MM.1S (cell line): ENCODE data around the gene CLCA2.

Experiments used
- DNase-seq: peaks from one replicate; pipeline ENCODE4 v3.0.0-alpha.2; 2015
- H2AFZ ChIP-seq: fragments of 300-600 bp; sonication (generic); 2 replicates; pipeline ENCODE4 v1.6.0; 2016; ENCODE audit warnings: antibody characterized with exemption, low read length
- H3F3A ChIP-seq: fragments of 300-600 bp; sonication (generic); 2 replicates; pipeline ENCODE4 v1.6.1; 2016; ENCODE audit warnings: mild to moderate bottlenecking, antibody characterized with exemption, low read length, moderate library complexity, mixed read lengths; ENCODE audit not compliant: insufficient read depth
- H3K27ac ChIP-seq: fragments of 300-600 bp; sonication (generic); 2 replicates; pipeline ENCODE4 v1.5.1; 2016; ENCODE audit warnings: mild to moderate bottlenecking, low read length
- H3K27me3 ChIP-seq: fragments of 300-600 bp; sonication (generic); replicated peaks from 2 replicates; pipeline ENCODE4 v1.6.0; 2016; ENCODE audit warnings: low read length; ENCODE audit not compliant: insufficient read depth
- H3K36me3 ChIP-seq: fragments of 300-600 bp; sonication (generic); replicated peaks from 2 replicates; pipeline ENCODE4 v1.6.1; 2016; ENCODE audit warnings: mild to moderate bottlenecking, low read length, mixed read lengths; ENCODE audit not compliant: insufficient read depth
- H3K4me1 ChIP-seq: fragments of 300-600 bp; sonication (generic); 2 replicates; pipeline ENCODE4 v1.6.1; 2016; ENCODE audit warnings: low read length, mixed read lengths
- H3K4me2 ChIP-seq: fragments of 300-600 bp; sonication (generic); 2 replicates; pipeline ENCODE4 v1.6.0; 2016; ENCODE audit warnings: low read depth, low read length
- H3K4me3 ChIP-seq: fragments of 300-600 bp; sonication (generic); 2 replicates; pipeline ENCODE4 v1.5.1; 2016; ENCODE audit warnings: low read length, mixed read lengths
- H3K79me2 ChIP-seq: fragments of 300-600 bp; sonication (generic); 2 replicates; pipeline ENCODE4 v1.6.1; 2016; ENCODE audit warnings: mixed run types, low read length, mixed read lengths
- H3K9ac ChIP-seq: fragments of 300-600 bp; sonication (generic); 2 replicates; pipeline ENCODE4 v1.6.1; 2016; ENCODE audit warnings: low read length, mixed read lengths
- H3K9me2 ChIP-seq: fragments of 300-600 bp; sonication (generic); replicated peaks from 2 replicates; pipeline ENCODE4 v1.6.1; 2016; ENCODE audit warnings: mild to moderate bottlenecking, low read length, mixed read lengths; ENCODE audit not compliant: insufficient read depth
- H3K9me3 ChIP-seq: fragments of 300-600 bp; sonication (generic); replicated peaks from 2 replicates; pipeline ENCODE4 v1.6.1; 2016; ENCODE audit warnings: mild to moderate bottlenecking, low read length, mixed read lengths; ENCODE audit not compliant: insufficient read depth
- H4K20me1 ChIP-seq: fragments of 300-600 bp; sonication (generic); 2 replicates; pipeline ENCODE4 v1.6.1; 2016; ENCODE audit warnings: mild to moderate bottlenecking, low read length, moderate library complexity, mixed read lengths; ENCODE audit not compliant: insufficient read depth
- EZH2 ChIP-seq: fragments of 300-600 bp; sonication (generic); optimal IDR thresholded peaks from 2 replicates; pipeline ENCODE3; 2017; ENCODE audit warnings: low read depth, mild to moderate bottlenecking, antibody characterized with exemption, low read length, mixed read lengths
- EZH2phosphoT487 ChIP-seq: fragments of 300-600 bp; sonication (generic); IDR thresholded peaks from 2 replicates; pipeline ENCODE4 v1.6.1; 2018; ENCODE audit warnings: antibody characterized with exemption, low read length
- TF ChIP-seq, protein P1 (sequence below): fragments of 300-600 bp; sonication (generic); IDR thresholded peaks from 2 replicates; pipeline ENCODE4 v1.5.1; 2016; ENCODE audit warnings: antibody characterized with exemption, low read length, mixed read lengths

CLCA2 gene

DNA sequence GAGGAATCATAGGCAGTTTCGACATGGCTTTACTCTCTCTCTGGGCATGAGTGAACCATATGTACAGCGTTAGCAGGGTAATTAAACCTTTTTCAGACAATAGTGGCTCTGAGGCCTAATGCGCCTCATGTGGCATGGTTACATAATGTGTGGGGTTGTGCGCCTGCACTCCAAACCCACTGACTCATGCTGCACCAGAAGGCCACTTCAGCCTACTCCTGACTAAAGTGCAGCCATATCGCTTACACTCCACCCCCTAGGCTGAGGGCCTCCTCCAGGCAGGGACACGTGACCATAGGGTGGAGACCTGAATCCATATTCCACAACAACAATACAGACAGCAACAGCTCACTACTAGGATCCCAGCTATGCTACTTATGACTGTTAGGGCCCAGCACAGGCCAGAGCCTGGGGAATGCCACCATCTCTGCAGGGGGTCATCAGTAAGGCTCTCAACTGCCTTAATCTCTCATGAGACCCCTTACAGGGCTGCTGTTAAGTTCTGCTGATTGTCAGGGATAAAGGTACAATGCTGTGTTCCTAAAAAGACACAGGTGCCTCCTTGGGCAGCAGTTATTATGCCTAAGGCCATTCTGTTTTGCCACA lies 14.5 kb upstream of the CLCA2 start:
- Histone ChIP-seq H3K27me3 (no peaks in the 10 kb centered on the region), H3K4me2 (no peak overlapping the region), H3K27ac (no peak overlapping the region), H3K9me2 (no peaks in the 10 kb centered on the region), H3K79me2 (no peaks in the 10 kb centered on the region), H4K20me1 (no peaks in the 10 kb centered on the region), H3K36me3 (no peaks in the 10 kb centered on the region), H3K9ac (no peak overlapping the region), H2AFZ (no peak overlapping the region), H3K4me1 (no peaks in the 10 kb centered on the region), H3K4me3 (no peak overlapping the region), H3F3A (no peaks in the 10 kb centered on the region), H3K9me3 (no peaks in the 10 kb centered on the region)
- DNase-seq, result no peak
- TF ChIP-seq, protein P1, sequence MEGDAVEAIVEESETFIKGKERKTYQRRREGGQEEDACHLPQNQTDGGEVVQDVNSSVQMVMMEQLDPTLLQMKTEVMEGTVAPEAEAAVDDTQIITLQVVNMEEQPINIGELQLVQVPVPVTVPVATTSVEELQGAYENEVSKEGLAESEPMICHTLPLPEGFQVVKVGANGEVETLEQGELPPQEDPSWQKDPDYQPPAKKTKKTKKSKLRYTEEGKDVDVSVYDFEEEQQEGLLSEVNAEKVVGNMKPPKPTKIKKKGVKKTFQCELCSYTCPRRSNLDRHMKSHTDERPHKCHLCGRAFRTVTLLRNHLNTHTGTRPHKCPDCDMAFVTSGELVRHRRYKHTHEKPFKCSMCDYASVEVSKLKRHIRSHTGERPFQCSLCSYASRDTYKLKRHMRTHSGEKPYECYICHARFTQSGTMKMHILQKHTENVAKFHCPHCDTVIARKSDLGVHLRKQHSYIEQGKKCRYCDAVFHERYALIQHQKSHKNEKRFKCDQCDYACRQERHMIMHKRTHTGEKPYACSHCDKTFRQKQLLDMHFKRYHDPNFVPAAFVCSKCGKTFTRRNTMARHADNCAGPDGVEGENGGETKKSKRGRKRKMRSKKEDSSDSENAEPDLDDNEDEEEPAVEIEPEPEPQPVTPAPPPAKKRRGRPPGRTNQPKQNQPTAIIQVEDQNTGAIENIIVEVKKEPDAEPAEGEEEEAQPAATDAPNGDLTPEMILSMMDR, result no peak
- TF ChIP-seq EZH2phosphoT487 (no peak), EZH2 (no peak)

DNA sequence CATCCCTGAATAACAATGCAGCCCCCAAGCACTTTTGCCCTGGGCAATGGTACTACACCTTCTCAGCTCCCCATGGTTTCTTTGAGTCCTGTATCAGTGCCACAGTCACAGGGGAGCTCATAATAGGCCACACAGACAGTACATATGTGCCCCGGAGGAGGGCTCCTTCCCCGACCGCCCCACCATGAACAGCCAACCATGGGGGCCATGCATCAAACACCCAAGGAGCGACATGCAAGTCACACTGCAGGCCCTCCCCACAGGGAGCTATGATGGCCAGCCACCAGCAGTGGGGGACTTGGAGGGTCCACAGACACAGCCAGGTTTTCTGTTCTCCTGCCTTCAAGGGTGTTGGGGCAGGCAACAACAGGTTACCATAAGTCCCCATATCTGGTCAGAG lies 13.1 kb upstream of the CLCA2 start:
- Histone ChIP-seq H3F3A (no peaks in the 10 kb centered on the region), H3K9me3 (no peaks in the 10 kb centered on the region), H3K9ac (no peak overlapping the region), H3K36me3 (no peaks in the 10 kb centered on the region), H3K79me2 (no peaks in the 10 kb centered on the region), H3K4me1 (no peaks in the 10 kb centered on the region), H3K4me2 (no peak overlapping the region), H3K27ac (no peak overlapping the region), H2AFZ (no peak overlapping the region), H4K20me1 (no peaks in the 10 kb centered on the region), H3K27me3 (no peaks in the 10 kb centered on the region), H3K4me3 (no peak overlapping the region), H3K9me2 (no peaks in the 10 kb centered on the region)
- TF ChIP-seq EZH2 (no peak), EZH2phosphoT487 (no peak)
- TF ChIP-seq, protein P1, result no peak
- DNase-seq, result no peak

DNA sequence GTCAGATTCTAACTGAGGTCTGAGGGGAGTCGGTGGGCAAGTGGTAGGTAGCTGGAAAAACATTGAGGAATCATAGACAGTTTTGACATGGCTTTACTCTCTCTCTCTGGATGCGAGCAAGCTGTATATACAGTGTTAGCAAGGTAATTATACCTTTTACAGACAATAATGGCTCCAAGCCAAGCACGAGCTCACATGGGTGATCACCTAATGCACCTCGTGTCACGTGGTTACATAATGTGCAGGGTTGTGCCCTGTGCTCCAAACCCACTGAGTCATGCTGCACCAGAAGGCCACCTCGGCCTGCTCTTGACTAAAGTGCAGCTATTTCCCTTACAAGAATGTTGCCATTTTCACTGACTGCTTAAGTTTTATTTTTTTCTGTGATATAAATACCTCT lies 7.6 kb upstream of the CLCA2 start:
- no peaks in the 10 kb centered on the region for H3K9me2 ChIP-seq

More for the DNA sequence above, 7.6 kb upstream of the CLCA2 start:
- no peaks in the 10 kb centered on the region for H3F3A ChIP-seq
- H4K20me1 ChIP-seq, result no peaks in the 10 kb centered on the region
- no peak for DNase-seq
- no peak overlapping the region for H2AFZ ChIP-seq
- no peaks in the 10 kb centered on the region for H3K79me2 ChIP-seq
- H3K4me3 ChIP-seq, result no peak overlapping the region
- no peak overlapping the region for H3K27ac ChIP-seq
- TF ChIP-seq EZH2 (no peak), EZH2phosphoT487 (no peak)
- TF ChIP-seq, protein P1, result no peak
- no peak overlapping the region for H3K4me2 ChIP-seq
- no peaks in the 10 kb centered on the region for H3K9me3 ChIP-seq
- H3K9ac ChIP-seq, result no peak overlapping the region
- H3K27me3 ChIP-seq, result no peaks in the 10 kb centered on the region
- no peaks in the 10 kb centered on the region for H3K36me3 ChIP-seq
- H3K4me1 ChIP-seq, result no peaks in the 10 kb centered on the region
